ENCODE data around the gene PPP1R12B. TPM values are rescaled to one million over a fixed set of nuclear protein-coding genes. Genes with fewer than 3 reads are reported as not detected.
A peak's percentile ranks its signal among the peaks of the same experiment; 100 is the strongest.
"Not testable (repeated sequence)": the region's sequence is repeated elsewhere in the genome, so short reads cannot be mapped to it uniquely, and the experiment has no call there.

PPP1R12B gene
- total RNA-seq, 1 donor from 2014 or later, result 49.1 TPM

DNA sequence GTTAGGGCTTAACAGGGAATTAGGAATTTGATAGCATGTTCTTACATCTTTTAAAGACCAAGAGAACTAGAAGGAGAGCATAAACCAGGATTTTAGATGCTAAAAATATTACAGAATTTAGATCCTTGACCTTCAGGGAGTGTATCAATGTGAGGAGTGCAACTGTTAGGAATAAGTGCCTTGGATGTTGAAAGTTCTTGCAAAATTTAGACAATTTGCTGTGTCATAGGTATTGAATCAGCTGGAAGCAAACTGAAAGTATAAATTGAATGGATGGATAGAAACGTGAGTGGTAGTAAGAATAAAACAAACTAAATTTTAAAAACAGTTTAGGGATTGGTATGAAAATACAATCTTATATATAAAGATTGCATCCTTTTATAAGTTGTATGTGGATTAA is 27.7 kb downstream of the PPP1R12B start:
- ATAC-seq (no peak), DNase-seq (no peak)
- TF ChIP-seq, protein P1, sequence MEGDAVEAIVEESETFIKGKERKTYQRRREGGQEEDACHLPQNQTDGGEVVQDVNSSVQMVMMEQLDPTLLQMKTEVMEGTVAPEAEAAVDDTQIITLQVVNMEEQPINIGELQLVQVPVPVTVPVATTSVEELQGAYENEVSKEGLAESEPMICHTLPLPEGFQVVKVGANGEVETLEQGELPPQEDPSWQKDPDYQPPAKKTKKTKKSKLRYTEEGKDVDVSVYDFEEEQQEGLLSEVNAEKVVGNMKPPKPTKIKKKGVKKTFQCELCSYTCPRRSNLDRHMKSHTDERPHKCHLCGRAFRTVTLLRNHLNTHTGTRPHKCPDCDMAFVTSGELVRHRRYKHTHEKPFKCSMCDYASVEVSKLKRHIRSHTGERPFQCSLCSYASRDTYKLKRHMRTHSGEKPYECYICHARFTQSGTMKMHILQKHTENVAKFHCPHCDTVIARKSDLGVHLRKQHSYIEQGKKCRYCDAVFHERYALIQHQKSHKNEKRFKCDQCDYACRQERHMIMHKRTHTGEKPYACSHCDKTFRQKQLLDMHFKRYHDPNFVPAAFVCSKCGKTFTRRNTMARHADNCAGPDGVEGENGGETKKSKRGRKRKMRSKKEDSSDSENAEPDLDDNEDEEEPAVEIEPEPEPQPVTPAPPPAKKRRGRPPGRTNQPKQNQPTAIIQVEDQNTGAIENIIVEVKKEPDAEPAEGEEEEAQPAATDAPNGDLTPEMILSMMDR (IDR thresholded peaks at IDR 0.05), result no peak
- Histone ChIP-seq H3K27me3 (no peaks in the 10 kb centered on the region), H3K9me3 (no peaks in the 10 kb centered on the region), H3K27ac (no peak overlapping the region), H3K4me1 (no peaks in the 10 kb centered on the region), H3K4me3 (no peak overlapping the region), H3K36me3 (no peaks in the 10 kb centered on the region)
- intact Hi-C loops (cut with DNase I), result no loop called here

DNA sequence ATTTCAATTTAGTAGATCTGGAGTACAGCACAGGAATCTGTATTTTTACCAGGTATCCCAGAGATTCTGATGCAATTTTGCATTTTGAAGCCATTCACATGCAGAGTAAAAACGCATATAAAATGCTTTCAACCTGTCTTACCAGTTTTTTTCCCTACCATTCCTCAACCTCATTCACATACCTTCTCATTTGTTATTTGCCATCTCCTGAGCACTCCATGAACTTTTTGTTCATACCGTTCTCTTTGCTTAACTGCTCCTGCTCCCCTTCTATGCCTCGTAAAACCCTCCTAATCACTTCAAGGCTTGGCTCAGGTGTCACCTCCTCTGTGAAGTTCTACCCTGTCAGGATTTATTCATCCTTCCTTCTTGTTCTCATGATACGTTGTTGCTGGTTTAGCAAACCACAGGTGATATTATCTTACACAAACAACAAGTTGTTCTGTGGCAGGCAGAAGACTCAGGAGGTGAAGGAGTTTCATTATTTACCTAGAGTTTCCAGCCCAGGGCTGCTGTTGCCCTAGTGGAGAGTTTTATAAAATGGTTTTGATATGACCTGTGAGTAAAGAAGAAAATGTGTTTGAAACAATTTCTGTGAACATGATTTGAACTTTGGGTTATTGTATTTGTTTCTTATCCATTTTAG is 31.5 kb downstream of the PPP1R12B start:
- intact Hi-C loops (cut with DNase I); H3K27ac ChIP-seq; H3K9me3 ChIP-seq; H3K27me3 ChIP-seq; H3K4me3 ChIP-seq; H3K4me1 ChIP-seq; DNase-seq; H3K36me3 ChIP-seq: not testable (repeated sequence)
- ATAC-seq, result peak; percentile 78

DNA sequence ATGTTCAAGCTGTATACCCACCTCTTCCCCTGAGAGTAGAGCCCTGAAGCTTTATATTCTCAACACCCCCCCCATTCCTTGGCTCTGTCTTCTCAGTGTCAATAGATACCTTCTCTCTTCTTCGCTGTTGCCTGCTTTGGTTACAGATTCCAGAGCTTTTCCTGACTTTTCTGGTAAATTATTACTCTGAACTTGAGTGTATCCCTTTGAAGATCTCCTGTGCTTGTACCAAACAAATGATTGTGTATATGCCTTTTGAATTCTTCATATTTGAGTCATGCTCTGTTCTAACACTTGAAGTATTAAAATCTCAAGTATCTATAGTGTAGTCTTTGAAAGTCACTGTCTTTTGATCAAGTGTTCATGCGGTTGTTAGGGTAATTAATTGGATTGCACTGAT is 32.0 kb downstream of the PPP1R12B start:
- H3K27me3 ChIP-seq; H3K4me1 ChIP-seq; intact Hi-C loops (cut with DNase I); ATAC-seq; H3K4me3 ChIP-seq; H3K9me3 ChIP-seq; H3K27ac ChIP-seq; H3K36me3 ChIP-seq; DNase-seq: not testable (repeated sequence)

DNA sequence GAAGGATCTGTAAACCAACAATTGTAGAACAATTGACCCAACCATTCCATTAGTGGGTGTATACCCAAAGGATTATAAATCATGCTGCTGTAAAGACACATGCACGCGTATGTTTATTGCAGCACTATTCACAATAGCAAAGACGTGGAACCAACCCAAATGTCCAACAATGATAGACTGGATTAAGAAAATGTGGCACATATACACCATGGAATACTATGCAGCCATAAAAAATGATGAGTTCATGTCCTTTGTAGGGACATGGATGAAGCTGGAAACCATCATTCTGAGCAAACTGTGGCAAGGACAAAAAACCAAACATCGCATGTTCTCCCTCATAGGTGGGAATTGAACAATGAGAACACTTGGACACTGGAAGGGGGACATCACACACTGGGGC is 33.4 kb downstream of the PPP1R12B start:
- H3K27ac ChIP-seq; H3K9me3 ChIP-seq; H3K36me3 ChIP-seq; H3K27me3 ChIP-seq; intact Hi-C loops (cut with DNase I); ATAC-seq; H3K4me1 ChIP-seq; H3K4me3 ChIP-seq; DNase-seq: not testable (repeated sequence)

DNA sequence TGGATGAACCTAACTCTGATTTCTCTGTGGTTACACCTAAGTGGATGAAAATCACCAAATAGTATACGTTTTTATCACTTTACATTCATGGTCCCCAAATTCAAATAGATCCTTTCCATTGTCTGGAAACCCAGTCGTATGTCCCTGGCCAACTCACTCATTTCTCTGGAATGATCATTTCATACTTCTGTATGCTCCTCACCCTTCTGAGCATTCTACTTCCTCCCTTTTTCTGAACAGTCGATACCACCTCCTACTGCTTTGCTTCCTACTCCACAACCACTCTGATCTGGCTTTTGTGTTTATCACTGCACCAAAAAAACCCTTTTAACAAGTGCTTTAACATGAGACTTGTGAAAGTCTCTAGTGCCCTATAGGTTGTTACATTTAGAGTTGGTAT is 47.3 kb downstream of the PPP1R12B start:
- H3K27ac ChIP-seq; intact Hi-C loops (cut with DNase I): not testable (repeated sequence)

DNA sequence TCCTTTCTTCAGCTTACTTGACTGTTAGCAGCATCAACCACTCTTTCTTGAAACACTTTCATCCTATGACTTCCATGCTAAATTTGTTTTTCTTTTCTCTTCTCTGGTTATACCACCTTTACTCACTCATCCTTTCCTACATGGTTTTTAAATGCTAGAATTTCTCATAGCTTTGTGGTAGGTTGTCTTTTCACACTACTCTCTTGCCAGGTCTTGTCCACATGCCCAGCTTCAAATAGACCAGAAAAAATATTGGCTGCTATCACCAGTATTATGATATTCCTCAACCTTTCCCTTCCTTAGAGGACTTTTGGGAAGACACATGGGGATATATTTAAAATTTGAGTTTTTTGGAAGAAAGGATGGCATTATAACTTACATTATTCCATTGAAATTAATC is 48.8 kb downstream of the PPP1R12B start:
- intact Hi-C loops (cut with DNase I), result no loop called here
- Histone ChIP-seq H3K27me3 (no peaks in the 10 kb centered on the region), H3K27ac (no peak overlapping the region), H3K9me3 (no peaks in the 10 kb centered on the region), H3K4me1 (no peaks in the 10 kb centered on the region), H3K36me3 (no peaks in the 10 kb centered on the region), H3K4me3 (no peak overlapping the region)
- TF ChIP-seq, protein P1 (IDR thresholded peaks at IDR 0.05), result no peak
- ATAC-seq (no peak), DNase-seq (no peak)

More for the DNA sequence above, 47.3 kb downstream of the PPP1R12B start:
- H3K27me3 ChIP-seq, H3K4me3 ChIP-seq, DNase-seq, ATAC-seq, H3K4me1 ChIP-seq, H3K9me3 ChIP-seq, H3K36me3 ChIP-seq: not testable (repeated sequence)

DNA sequence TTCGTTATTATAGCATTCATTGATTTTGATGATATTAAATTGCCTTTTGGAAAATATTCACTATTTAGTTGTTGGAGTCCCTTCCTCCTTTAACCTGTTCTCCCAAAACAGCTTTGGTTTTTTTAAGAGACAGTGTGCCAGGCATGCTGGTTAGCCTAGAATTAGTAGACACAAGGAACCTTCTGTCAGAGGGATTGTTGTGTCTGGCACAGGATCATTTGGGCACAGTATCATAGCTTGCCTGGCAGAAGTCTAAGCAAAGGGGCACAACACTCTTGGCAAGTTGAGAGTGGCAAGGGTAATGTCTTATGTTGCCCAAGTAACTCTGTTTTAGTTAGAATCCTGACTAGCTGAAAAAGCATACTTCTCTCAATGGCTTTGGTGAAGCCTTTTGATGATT is 49.9 kb downstream of the PPP1R12B start:
- ATAC-seq; H3K27ac ChIP-seq; intact Hi-C loops (cut with DNase I); H3K4me3 ChIP-seq; H3K36me3 ChIP-seq; H3K4me1 ChIP-seq; H3K9me3 ChIP-seq; DNase-seq; H3K27me3 ChIP-seq: not testable (repeated sequence)

DNA sequence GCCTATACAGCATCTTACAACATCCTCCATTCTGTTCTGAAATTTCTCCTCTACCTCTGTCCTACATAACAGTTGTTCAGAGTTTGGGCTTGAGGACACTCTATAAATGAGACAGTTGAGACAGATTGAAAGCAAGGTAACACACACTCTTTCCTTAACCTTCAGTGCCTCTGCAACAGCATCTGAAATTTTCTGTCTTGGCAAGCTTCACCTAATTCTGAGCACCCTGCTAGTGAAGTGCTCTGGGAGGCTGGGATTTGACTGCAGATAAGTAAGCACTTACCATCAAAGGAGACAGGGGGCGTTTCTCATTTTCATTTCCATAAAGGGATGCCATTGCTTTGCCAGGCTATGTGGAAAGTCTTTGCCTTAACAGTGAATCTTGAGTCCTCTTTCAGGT is 53.3 kb downstream of the PPP1R12B start:
- intact Hi-C loops (cut with DNase I); H3K9me3 ChIP-seq; H3K36me3 ChIP-seq; H3K27me3 ChIP-seq; DNase-seq; H3K27ac ChIP-seq; H3K4me1 ChIP-seq; H3K4me3 ChIP-seq: not testable (repeated sequence)
- ATAC-seq, result peak; percentile 58

DNA sequence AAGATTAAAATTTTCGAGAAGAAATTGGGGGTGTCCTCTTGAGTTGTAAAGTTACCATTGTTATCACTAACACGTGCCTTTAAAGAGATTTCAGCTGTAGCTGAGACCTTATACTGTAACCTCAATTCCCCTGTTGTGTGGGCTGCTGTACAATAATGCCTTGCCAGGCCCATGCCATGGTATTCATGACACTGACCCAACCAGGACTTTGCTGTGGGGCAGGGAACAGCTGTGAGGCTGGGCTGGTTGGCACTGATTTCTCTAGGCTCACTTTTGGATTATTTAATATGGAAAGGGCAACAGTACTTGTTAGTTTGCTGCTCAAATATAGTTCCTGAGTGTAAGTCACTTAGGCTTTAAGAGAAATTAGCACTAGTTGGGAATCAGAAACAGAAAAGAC is 54.9 kb downstream of the PPP1R12B start:
- ATAC-seq, result not testable (repeated sequence)

More for the DNA sequence above, 54.9 kb downstream of the PPP1R12B start:
- H3K27ac ChIP-seq; H3K4me3 ChIP-seq; H3K36me3 ChIP-seq; intact Hi-C loops (cut with DNase I); H3K4me1 ChIP-seq; DNase-seq; H3K27me3 ChIP-seq; H3K9me3 ChIP-seq: not testable (repeated sequence)

All from upper lobe of right lung (tissue), 1 donor.